ENCODE data around the gene PDPK1. TPM values are rescaled to one million over a fixed set of nuclear protein-coding genes. Genes with fewer than 3 reads are reported as not detected.
"Not testable (repeated sequence)": the region's sequence is repeated elsewhere in the genome, so short reads cannot be mapped to it uniquely, and the experiment has no call there.

Gene PDPK1
- polyA plus RNA-seq, 1 donor, result 39.7 TPM

DNA sequence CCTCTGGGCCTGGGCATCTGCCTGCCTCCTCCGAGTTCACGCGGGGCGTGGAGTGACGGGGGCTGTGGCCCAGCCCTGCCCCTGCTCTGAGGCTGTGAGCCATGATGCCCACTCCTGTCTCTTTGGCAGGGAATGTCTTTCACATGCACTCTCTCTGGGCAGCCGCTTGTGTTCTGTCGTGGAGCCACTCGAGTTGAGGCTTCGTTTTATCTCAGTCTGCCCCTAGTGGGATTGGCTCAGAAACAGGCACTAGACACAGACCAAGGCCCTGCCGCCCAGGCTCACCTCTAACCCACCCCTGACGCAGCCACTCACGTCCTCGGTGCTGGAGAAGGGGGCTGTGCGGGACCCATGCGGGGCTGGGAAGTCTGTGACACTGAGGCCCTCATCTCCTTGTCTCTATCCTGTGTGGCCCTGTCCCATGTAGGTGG lies 77.0 kb downstream of the PDPK1 start:
- Histone ChIP-seq H3K27me3 (ENCODE audit: control insufficient read depth, insufficient read depth, low read length) (no peaks in the 10 kb centered on the region), H3K4me1 (ENCODE audit: control insufficient read depth, insufficient read depth, low read length) (no peaks in the 10 kb centered on the region), H3K36me3 (ENCODE audit: control insufficient read depth, insufficient read depth, low read length) (peaks cover 21% of the 10 kb centered on the region), H3K4me3 (ENCODE audit: low read length) (no peak overlapping the region), H3K27ac (ENCODE audit: low read length) (no peak overlapping the region), H3K9me3 (ENCODE audit: control insufficient read depth, low read depth, low read length) (no peaks in the 10 kb centered on the region)
- no CpG with 5 or more reads among the region's 15 CpGs for WGBS (ENCODE audit: insufficient coverage, low lambda C conversion rate)
- no peak for DNase-seq

DNA sequence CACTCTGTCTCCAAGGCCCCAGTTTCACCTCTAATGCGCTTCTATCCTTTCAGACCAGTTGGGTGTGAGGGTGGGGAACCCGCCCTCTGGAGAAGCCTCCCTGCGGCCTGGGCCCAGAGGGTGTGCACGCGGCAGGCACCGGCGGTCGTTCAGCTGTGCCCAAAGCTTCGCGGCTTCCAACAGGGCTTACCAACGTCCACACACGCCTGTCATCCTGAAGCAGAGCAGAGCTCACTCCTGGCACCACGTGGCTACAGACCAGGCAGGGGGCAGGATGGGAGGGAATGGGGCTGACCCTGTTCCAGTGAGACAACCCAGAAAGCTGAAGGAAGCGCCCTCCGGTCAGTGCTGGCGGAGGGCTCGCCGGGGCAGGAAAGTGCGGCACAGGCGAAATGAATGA lies 81.1 kb downstream of the PDPK1 start:
- H3K4me3 ChIP-seq (ENCODE audit: low read length); H3K4me1 ChIP-seq (ENCODE audit: control insufficient read depth, insufficient read depth, low read length); H3K36me3 ChIP-seq (ENCODE audit: control insufficient read depth, insufficient read depth, low read length); DNase-seq; H3K9me3 ChIP-seq (ENCODE audit: control insufficient read depth, low read depth, low read length); H3K27ac ChIP-seq (ENCODE audit: low read length); H3K27me3 ChIP-seq (ENCODE audit: control insufficient read depth, insufficient read depth, low read length): not testable (repeated sequence)
- WGBS (ENCODE audit: insufficient coverage, low lambda C conversion rate), result no CpG with 5 or more reads among the region's 20 CpGs

DNA sequence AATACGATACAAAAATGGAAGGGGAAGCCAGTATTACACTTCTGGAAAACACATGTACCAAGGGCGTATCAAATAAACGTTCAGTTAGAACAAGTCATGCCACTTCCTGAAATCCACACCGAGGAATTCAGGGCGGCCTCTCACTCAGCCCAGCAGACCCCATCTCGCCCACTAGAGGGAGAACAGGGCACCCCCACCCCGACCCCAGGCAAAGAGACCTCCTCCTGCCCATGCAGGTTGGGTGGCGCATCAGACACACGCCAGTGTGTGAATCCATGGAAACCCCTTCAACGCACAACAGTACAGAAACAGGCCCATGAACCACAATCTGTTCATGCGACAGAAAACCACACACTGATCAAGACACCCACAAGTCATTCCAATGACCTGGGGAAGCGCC lies 81.8 kb downstream of the PDPK1 start:
- not testable (repeated sequence) for H3K4me1 ChIP-seq (ENCODE audit: control insufficient read depth, insufficient read depth, low read length); H3K27ac ChIP-seq (ENCODE audit: low read length); H3K27me3 ChIP-seq (ENCODE audit: control insufficient read depth, insufficient read depth, low read length); DNase-seq; H3K36me3 ChIP-seq (ENCODE audit: control insufficient read depth, insufficient read depth, low read length); H3K4me3 ChIP-seq (ENCODE audit: low read length); H3K9me3 ChIP-seq (ENCODE audit: control insufficient read depth, low read depth, low read length)
- no CpG with 5 or more reads among the region's 12 CpGs for WGBS (ENCODE audit: insufficient coverage, low lambda C conversion rate)

DNA sequence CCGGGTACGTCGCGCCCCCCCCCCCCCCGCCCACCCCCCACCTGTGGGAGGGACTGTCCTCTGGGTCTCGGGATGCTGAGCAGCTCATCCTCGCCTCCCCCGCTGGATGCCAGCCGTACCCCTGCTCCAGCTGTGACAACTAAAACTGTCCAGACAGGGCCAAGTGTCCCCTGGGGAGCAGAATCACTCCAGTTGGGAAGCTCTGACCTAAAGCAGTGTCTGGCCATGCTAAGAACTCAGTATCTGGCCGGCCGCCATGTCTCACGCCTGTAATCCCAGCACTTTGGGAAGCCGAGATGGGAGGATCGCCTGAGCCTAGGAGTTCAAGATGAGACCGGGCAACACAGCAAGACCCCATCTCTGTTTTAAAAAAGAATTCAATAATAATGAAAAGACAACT lies 83.0 kb downstream of the PDPK1 start:
- no CpG with 5 or more reads among the region's 15 CpGs for WGBS (ENCODE audit: insufficient coverage, low lambda C conversion rate)

DNA sequence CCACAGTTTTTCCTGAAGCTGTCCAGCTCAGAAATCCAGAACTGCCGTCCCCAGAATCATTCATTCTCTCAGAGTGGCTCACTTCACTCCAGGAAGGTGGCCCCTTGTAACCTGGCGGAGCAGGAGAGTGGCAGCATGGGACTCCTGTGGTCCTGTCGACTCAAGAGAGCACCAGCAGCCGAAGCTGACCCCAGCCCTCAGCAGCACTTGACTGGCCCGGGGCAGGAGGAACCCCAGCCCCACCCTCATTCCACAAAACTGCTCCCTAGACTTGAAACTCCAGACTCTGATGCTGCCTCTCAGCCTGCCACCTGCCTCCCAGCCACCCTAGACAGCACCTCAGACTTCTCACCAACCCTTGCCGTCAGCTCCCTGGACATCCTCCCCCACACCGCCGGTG lies 83.6 kb downstream of the PDPK1 start:
- not testable (repeated sequence) for H3K27me3 ChIP-seq (ENCODE audit: control insufficient read depth, insufficient read depth, low read length); DNase-seq
- WGBS (ENCODE audit: insufficient coverage, low lambda C conversion rate), result no CpG with 5 or more reads among the region's 8 CpGs

More for the DNA sequence above, 83.0 kb downstream of the PDPK1 start:
- H3K4me3 ChIP-seq (ENCODE audit: low read length); DNase-seq; H3K27ac ChIP-seq (ENCODE audit: low read length); H3K9me3 ChIP-seq (ENCODE audit: control insufficient read depth, low read depth, low read length); H3K27me3 ChIP-seq (ENCODE audit: control insufficient read depth, insufficient read depth, low read length); H3K4me1 ChIP-seq (ENCODE audit: control insufficient read depth, insufficient read depth, low read length); H3K36me3 ChIP-seq (ENCODE audit: control insufficient read depth, insufficient read depth, low read length): not testable (repeated sequence)

DNA sequence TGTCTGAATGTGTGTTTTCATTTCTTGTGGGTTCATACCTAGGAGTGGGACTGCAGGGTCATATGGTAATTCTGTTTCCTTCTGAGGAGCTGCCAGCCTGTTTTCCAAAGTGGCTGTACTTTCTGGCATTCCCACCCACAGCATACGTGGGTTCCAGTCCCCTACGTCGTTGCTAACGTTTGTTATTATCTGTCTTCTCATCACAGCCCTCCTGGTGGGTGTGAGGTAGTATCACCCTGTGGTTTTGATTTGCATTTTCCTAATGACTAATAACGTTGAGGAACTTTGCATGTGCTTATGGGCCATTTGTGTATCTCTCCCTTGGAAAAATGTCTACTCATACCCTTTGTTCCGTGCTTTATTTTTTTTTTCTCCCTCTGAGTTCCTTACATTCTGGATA lies 89.3 kb downstream of the PDPK1 start:
- WGBS (ENCODE audit: insufficient coverage, low lambda C conversion rate), result no CpG with 5 or more reads among the region's 6 CpGs
- not testable (repeated sequence) for H3K27me3 ChIP-seq (ENCODE audit: control insufficient read depth, insufficient read depth, low read length); H3K4me3 ChIP-seq (ENCODE audit: low read length); H3K36me3 ChIP-seq (ENCODE audit: control insufficient read depth, insufficient read depth, low read length); DNase-seq; H3K9me3 ChIP-seq (ENCODE audit: control insufficient read depth, low read depth, low read length); H3K4me1 ChIP-seq (ENCODE audit: control insufficient read depth, insufficient read depth, low read length); H3K27ac ChIP-seq (ENCODE audit: low read length)

More for the DNA sequence above, 83.6 kb downstream of the PDPK1 start:
- not testable (repeated sequence) for H3K9me3 ChIP-seq (ENCODE audit: control insufficient read depth, low read depth, low read length); H3K4me1 ChIP-seq (ENCODE audit: control insufficient read depth, insufficient read depth, low read length); H3K27ac ChIP-seq (ENCODE audit: low read length); H3K36me3 ChIP-seq (ENCODE audit: control insufficient read depth, insufficient read depth, low read length); H3K4me3 ChIP-seq (ENCODE audit: low read length)

DNA sequence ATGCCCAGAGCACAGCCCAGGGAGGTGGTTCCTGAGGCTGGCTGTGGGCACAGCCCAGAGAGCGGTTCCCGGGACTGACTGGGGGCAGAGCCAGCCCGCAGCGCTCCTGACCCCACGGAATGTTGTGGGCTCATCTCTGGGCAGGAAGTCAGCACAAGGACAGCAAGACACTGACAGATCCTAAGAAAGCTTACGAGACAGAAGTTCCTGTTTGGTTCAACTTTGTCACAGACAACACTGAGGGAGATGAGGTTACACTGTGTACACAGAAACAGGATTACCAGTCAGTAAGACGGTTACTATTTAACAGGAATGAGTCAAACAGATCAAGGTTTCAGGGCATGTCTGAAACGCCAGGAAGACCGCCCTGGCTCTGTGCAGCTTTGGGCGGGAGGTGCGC lies 93.4 kb downstream of the PDPK1 start:
- H3K27ac ChIP-seq (ENCODE audit: low read length); H3K4me3 ChIP-seq (ENCODE audit: low read length); H3K9me3 ChIP-seq (ENCODE audit: control insufficient read depth, low read depth, low read length); H3K27me3 ChIP-seq (ENCODE audit: control insufficient read depth, insufficient read depth, low read length); H3K36me3 ChIP-seq (ENCODE audit: control insufficient read depth, insufficient read depth, low read length); H3K4me1 ChIP-seq (ENCODE audit: control insufficient read depth, insufficient read depth, low read length); DNase-seq: not testable (repeated sequence)
- no CpG with 5 or more reads among the region's 11 CpGs for WGBS (ENCODE audit: insufficient coverage, low lambda C conversion rate)

DNA sequence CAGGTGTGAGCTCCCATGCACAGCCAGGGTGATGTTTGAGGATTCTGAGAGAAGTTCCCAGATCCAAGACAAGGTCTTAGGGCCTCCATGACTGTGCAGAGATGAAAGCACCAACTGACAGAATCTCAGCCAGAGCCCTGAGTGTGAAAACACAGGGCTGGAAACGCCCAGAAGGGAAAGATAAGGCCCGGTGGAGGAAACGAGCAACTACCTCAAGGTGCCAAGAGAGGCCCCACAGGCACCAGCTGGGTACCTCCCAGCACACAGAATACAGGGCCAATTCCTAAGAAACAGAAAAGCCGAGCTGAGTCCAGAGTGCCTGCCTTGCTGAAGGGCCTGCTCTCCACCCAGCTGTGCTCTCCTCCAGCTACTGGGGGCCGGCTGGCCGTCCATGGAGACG lies 94.5 kb downstream of the PDPK1 start:
- not testable (repeated sequence) for H3K9me3 ChIP-seq (ENCODE audit: control insufficient read depth, low read depth, low read length); H3K4me3 ChIP-seq (ENCODE audit: low read length); H3K36me3 ChIP-seq (ENCODE audit: control insufficient read depth, insufficient read depth, low read length); H3K27me3 ChIP-seq (ENCODE audit: control insufficient read depth, insufficient read depth, low read length); H3K27ac ChIP-seq (ENCODE audit: low read length); H3K4me1 ChIP-seq (ENCODE audit: control insufficient read depth, insufficient read depth, low read length); DNase-seq
- WGBS (ENCODE audit: insufficient coverage, low lambda C conversion rate), result no CpG with 5 or more reads among the region's 7 CpGs

DNA sequence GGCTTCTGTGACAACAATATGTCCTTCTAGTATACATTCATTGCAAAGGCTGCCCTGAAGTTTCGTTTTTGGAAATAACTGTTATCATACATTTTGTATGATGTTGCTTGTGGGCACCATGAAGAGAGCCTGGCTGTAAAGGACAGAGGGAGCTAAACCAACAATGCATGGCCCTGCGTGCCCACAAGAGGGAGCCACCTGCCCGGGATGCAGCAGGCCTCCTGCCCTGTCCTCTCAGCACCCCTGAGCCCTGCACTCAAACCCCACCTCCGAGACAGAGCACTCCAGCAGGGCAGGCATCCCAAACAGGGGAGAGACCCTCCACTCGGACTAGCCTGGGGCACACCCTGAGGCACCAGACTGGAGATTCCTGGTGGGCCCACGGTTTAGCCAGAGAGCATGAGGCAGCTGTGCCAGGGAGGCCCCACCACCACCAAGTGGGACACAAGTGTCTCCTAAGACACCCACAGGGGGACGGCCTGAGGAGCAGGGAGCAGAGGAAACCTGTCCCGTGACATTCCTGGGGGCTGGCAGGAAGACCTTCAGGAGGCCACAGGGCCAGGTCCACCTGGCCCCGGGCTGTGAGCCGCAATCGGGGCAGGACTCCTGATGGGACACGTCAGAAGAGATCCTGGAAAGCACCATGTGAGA lies 101.4 kb downstream of the PDPK1 start:
- H3K27me3 ChIP-seq (ENCODE audit: control insufficient read depth, insufficient read depth, low read length); H3K9me3 ChIP-seq (ENCODE audit: control insufficient read depth, low read depth, low read length); H3K27ac ChIP-seq (ENCODE audit: low read length); H3K4me3 ChIP-seq (ENCODE audit: low read length); H3K36me3 ChIP-seq (ENCODE audit: control insufficient read depth, insufficient read depth, low read length); H3K4me1 ChIP-seq (ENCODE audit: control insufficient read depth, insufficient read depth, low read length); DNase-seq: not testable (repeated sequence)
- WGBS (ENCODE audit: insufficient coverage, low lambda C conversion rate), result no CpG with 5 or more reads among the region's 12 CpGs

DNA sequence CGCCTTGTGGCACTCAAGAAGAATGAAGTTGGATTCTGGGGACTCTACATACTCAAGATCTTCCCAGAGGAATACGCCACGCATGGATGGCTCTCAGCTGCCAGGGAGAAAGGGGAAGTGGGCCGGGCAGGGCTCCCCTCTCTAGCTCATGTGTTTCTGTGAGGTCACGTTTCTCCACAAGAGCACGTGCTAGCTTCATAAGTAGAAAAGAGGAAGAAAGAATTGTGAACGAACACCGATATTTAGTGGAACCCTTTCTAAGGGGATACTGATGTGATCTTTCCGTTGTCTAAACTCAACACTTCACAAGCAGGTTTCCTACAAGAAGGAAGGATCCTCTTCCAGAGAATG lies 101.9 kb downstream of the PDPK1 start:
- DNase-seq; H3K36me3 ChIP-seq (ENCODE audit: control insufficient read depth, insufficient read depth, low read length); H3K9me3 ChIP-seq (ENCODE audit: control insufficient read depth, low read depth, low read length); H3K4me1 ChIP-seq (ENCODE audit: control insufficient read depth, insufficient read depth, low read length); H3K27me3 ChIP-seq (ENCODE audit: control insufficient read depth, insufficient read depth, low read length); H3K4me3 ChIP-seq (ENCODE audit: low read length); H3K27ac ChIP-seq (ENCODE audit: low read length): not testable (repeated sequence)
- WGBS (ENCODE audit: insufficient coverage, low lambda C conversion rate), result no CpG with 5 or more reads among the region's 9 CpGs

DNA sequence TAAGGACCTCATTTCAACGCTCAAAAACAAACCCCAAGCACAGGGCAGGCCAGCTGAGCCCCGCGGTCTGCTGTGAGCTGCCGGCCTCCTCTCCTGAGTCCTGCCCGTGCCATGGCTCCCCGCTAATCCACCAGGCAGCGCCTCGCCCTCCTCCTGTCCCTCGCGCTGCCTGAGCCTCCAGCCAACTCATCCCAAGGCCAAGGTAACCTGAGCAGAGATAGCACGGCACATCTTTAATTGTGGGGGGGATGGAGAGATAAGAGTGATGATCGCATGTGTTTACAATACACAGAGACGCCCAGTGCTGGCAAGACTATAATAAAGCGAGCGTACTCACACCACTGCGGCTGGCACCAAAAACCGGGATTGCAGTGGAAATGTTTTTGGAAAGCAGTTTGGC lies 104.7 kb downstream of the PDPK1 start:
- H3K9me3 ChIP-seq (ENCODE audit: control insufficient read depth, low read depth, low read length); H3K27me3 ChIP-seq (ENCODE audit: control insufficient read depth, insufficient read depth, low read length); H3K36me3 ChIP-seq (ENCODE audit: control insufficient read depth, insufficient read depth, low read length); H3K4me1 ChIP-seq (ENCODE audit: control insufficient read depth, insufficient read depth, low read length); H3K4me3 ChIP-seq (ENCODE audit: low read length); H3K27ac ChIP-seq (ENCODE audit: low read length); DNase-seq: not testable (repeated sequence)
- no CpG with 5 or more reads among the region's 17 CpGs for WGBS (ENCODE audit: insufficient coverage, low lambda C conversion rate)

Data from large intestine (tissue), 3 donors.